D341Med (cell line): ENCODE data around the gene TRIM48.
"Not testable (repeated sequence)": the region's sequence is repeated elsewhere in the genome, so short reads cannot be mapped to it uniquely, and the experiment has no call there.

Experiments
- DNase-seq: peaks from one replicate; pipeline ENCODE4 v3.0.0; 2012; ENCODE audit warnings: low spot score

TRIM48 gene, protein sequence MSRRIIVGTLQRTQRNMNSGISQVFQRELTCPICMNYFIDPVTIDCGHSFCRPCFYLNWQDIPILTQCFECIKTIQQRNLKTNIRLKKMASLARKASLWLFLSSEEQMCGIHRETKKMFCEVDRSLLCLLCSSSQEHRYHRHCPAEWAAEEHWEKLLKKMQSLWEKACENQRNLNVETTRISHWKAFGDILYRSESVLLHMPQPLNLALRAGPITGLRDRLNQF

DNA sequence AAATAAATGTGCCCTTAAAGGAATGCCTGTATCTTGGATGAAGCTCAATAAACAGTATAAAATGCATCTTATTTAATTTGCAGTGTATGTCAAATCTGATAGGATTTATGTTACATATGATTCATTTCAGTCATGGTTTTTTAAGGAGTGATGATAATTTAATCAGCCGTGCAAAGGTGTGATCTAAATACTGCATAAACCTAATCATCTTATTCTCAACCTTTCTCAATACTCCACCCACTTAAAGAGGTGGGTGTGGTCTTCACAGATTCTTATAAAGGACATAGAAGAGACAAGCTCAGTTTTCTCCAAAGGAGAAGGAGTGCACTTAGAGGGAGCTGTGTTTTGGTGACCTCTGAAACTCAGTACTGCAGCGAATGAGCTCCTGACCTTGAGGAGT is at the start of gene TRIM48:
Gene TRIM48 (plus strand): TSS at position 301 of the 400 bp plus-strand sequence. CDS start 113 bp downstream, outside the sequence.
- not testable (repeated sequence) for DNase-seq

DNA sequence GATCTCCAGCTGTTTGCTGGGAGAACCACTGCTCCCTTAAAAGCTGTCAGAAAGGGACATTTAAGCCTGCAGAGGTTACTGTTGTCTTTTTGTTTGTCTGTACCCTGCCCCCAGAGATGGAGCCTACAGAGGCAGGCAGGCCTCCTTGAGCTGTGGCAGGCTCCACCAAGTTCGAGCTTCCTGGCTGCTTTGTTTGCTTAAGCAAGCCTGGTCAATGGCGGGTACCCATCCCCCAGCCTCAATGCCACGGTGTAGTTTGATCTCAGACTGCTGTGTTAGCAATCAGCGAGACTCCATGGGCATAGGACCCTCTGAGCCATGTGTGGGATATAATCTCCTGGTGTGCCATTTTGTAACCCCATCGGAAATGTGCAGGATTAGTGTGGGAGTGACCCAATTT is 23.6 kb upstream of the TRIM48 start:
- not testable (repeated sequence) for DNase-seq

DNA sequence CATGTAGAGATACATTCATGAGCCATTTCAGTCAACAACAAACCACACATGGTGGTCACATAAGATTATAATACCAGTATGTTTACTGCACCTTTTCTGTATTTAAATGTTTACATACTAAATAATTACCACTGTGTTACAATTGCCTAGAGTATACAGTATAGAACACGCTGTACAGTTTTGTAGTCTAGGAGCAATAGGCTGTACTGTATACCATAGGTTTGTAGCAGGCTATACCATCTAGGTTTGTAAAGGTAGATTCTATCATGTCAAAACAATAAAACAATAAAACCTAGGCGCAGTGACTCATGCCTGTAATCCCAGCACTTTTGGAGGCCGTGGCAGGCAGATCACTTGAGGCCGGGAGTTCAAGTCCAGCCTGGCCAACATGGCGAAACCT is 1.1 kb downstream of the TRIM48 start:
- DNase-seq: no peak
